ENCODE data around the gene FOXF1. TPM values are rescaled to one million over a fixed set of nuclear protein-coding genes. Genes with fewer than 3 reads are reported as not detected.

Gene FOXF1
- total RNA-seq, 1 experiment from 2014 or later = 0.10 TPM

GRCh38 chr16:86499889-86500707 lies 10.2 kb upstream of the FOXF1 start:
- ATAC-seq (no peak), DNase-seq (ENCODE audit: low read depth, low spot score) (no peak)
- Histone ChIP-seq H3K4me1 (ENCODE audit: control insufficient read depth, insufficient read depth, low read length) (peaks cover 3% of the 10 kb centered on the region; the same call in 1 of the 2 replicates), H3K27ac (ENCODE audit: low read length) (no peak overlapping the region), H3K27me3 (ENCODE audit: control insufficient read depth, insufficient read depth, low read length) (peaks cover 44% of the 10 kb centered on the region), H3K4me3 (ENCODE audit: low read depth in 2 of 2, low read length in 2 of 2) (no peak overlapping the region), H3K36me3 (ENCODE audit: control insufficient read depth, insufficient read depth, low read length) (no peaks in the 10 kb centered on the region; the same call in 1 of the 2 replicates), H3K9me3 (ENCODE audit: control insufficient read depth, insufficient read depth, low read depth, low read length) (no peaks in the 10 kb centered on the region)
- intact Hi-C loops (cut with micrococcal nuclease; ENCODE audit: unreplicated experiment) = no loop called here
- TF ChIP-seq SIN3A (IDR thresholded peaks at IDR 0.05; ENCODE audit: borderline replicate concordance, insufficient read depth, low read depth, low read length) (no peak), CTCF (IDR thresholded peaks at IDR 0.05) (no peak), TCF7L2 (IDR thresholded peaks at IDR 0.05; ENCODE audit: low read depth, low read length) (no peak), POLR2AphosphoS5 (IDR thresholded peaks at IDR 0.05; ENCODE audit: low read depth, low read length) (no peak)
- TF ChIP-seq, protein P1, sequence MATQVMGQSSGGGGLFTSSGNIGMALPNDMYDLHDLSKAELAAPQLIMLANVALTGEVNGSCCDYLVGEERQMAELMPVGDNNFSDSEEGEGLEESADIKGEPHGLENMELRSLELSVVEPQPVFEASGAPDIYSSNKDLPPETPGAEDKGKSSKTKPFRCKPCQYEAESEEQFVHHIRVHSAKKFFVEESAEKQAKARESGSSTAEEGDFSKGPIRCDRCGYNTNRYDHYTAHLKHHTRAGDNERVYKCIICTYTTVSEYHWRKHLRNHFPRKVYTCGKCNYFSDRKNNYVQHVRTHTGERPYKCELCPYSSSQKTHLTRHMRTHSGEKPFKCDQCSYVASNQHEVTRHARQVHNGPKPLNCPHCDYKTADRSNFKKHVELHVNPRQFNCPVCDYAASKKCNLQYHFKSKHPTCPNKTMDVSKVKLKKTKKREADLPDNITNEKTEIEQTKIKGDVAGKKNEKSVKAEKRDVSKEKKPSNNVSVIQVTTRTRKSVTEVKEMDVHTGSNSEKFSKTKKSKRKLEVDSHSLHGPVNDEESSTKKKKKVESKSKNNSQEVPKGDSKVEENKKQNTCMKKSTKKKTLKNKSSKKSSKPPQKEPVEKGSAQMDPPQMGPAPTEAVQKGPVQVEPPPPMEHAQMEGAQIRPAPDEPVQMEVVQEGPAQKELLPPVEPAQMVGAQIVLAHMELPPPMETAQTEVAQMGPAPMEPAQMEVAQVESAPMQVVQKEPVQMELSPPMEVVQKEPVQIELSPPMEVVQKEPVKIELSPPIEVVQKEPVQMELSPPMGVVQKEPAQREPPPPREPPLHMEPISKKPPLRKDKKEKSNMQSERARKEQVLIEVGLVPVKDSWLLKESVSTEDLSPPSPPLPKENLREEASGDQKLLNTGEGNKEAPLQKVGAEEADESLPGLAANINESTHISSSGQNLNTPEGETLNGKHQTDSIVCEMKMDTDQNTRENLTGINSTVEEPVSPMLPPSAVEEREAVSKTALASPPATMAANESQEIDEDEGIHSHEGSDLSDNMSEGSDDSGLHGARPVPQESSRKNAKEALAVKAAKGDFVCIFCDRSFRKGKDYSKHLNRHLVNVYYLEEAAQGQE (IDR thresholded peaks at IDR 0.05; ENCODE audit: insufficient read depth in 1 of 2, low read depth in 2 of 2, low read length in 1 of 2) = no peak
- in situ Hi-C loops (cut with HindIII; ENCODE audit: low pct_unique_long_range_greater_than_20kb, low sequenced_read_pairs) = no loop called here
- no TSS peak for BruUV-seq (replicated peaks)
- ChIA-PET POLR2A (no interaction called here), CTCF (no interaction called here)

GRCh38 chr16:86500708-86501510 lies 9.4 kb upstream of the FOXF1 start:
- TF ChIP-seq, protein P1 (IDR thresholded peaks at IDR 0.05; ENCODE audit: insufficient read depth in 1 of 2, low read depth in 2 of 2, low read length in 1 of 2) = no peak
- no peak for TF ChIP-seq POLR2AphosphoS5 (IDR thresholded peaks at IDR 0.05; ENCODE audit: low read depth, low read length)
- TF ChIP-seq CTCF (IDR thresholded peaks at IDR 0.05) = no peak
- TF ChIP-seq SIN3A (IDR thresholded peaks at IDR 0.05; ENCODE audit: borderline replicate concordance, insufficient read depth, low read depth, low read length) = no peak
- TF ChIP-seq TCF7L2 (IDR thresholded peaks at IDR 0.05; ENCODE audit: low read depth, low read length) = no peak
- intact Hi-C loops (cut with micrococcal nuclease; ENCODE audit: unreplicated experiment) = no loop called here
- no TSS peak for BruUV-seq (replicated peaks)

More at GRCh38 chr16:86500708-86501510, 9.4 kb upstream of the FOXF1 start:
- Histone ChIP-seq H3K4me1 (ENCODE audit: control insufficient read depth, insufficient read depth, low read length) (peaks cover 3% of the 10 kb centered on the region; the same call in 1 of the 2 replicates), H3K27ac (ENCODE audit: low read length) (no peak overlapping the region), H3K9me3 (ENCODE audit: control insufficient read depth, insufficient read depth, low read depth, low read length) (no peaks in the 10 kb centered on the region), H3K27me3 (ENCODE audit: control insufficient read depth, insufficient read depth, low read length) (peaks cover 46% of the 10 kb centered on the region), H3K4me3 (ENCODE audit: low read depth in 2 of 2, low read length in 2 of 2) (no peak overlapping the region), H3K36me3 (ENCODE audit: control insufficient read depth, insufficient read depth, low read length) (no peaks in the 10 kb centered on the region; the same call in 1 of the 2 replicates)
- DNase-seq (ENCODE audit: low read depth, low spot score) = no peak
- no peak for ATAC-seq
- in situ Hi-C loops (cut with HindIII; ENCODE audit: low pct_unique_long_range_greater_than_20kb, low sequenced_read_pairs) = no loop called here
- POLR2A ChIA-PET = no interaction called here
- CTCF ChIA-PET = no interaction called here

All from Panc1 (cell line).